NCI-H1694 treated with DMSO at 0.1 percent for 48 hours (cell line): ENCODE data around the gene IGF2BP3.
A peak's percentile ranks its signal among the peaks of the same experiment; 100 is the strongest.

ENCODE experiments used
- DNase-seq: peaks from one replicate; lab custom pipeline; 2025; lab: John Stamatoyannopoulos, UW

Gene IGF2BP3

DNA sequence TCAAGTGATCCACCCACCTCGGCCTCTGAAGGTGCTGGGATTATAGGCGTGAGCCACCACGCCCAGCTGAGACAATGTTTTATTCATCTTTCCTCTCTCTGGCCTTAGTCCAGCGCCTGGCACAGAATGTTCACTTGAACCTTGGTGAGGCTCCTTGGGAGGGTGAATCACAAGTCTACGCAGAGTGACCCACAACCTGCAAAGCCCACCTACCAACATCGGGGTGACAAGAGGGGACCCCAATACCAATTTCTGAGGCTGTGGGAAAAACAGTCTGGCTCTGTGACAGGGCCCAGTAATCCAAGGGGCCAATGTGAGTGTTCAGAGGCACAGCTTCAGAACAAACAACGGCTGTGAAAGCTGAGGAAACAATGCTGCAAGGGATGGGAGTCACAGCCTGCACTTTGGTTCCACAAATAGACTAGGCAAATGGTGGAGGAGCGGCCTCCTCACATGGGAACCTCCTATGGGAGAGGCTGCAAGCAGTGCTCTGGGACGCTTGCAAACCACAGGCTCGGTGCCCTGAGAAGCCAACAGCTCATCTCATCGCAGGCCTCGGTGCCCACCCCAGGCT is 176.7 kb downstream of the IGF2BP3 start:
- DNase-seq = no peak

DNA sequence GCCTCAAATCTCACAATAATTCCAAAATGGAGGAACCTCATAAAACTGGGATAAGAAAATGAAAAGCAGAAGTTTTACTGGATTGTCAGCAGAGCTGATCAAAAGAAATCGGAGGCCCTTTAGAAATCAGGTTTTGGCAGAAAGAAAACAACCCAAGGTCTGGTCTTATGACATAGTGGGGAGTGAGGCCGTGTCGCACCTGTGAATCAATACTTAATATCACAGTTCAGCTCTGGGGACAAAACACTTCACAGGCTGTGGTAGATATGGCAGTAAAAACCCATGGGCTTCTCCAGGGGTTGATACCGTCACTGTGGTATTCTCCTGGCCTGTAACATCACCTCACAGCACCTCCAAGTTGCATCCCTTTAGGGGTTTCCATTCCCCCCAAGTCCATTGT is 177.7 kb downstream of the IGF2BP3 start:
- no peak for DNase-seq

- DNase-seq = no peak
Observed at GRCh38 chr7:23291957-23292560, 178.2 kb downstream of the IGF2BP3 start.

DNA sequence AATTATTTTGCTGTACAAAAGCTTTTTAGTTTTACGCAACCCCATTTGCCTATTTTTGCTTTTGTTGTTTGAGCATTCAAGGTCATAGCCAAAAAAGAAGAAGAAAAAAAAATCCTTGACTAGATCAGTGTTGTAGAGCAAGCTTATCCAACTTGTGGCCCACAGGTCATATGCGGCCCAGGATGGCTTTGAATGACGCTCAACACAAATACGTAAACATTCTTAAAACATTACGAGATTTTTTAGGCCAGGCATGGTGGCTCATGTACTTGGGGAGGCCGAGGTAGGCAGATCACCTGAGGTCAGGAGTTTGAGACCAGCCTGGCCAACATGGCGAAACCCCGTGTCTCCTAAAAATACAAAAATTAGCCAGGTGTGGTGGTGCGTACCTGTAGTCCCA is 179.3 kb downstream of the IGF2BP3 start:
- DNase-seq = no peak

DNA sequence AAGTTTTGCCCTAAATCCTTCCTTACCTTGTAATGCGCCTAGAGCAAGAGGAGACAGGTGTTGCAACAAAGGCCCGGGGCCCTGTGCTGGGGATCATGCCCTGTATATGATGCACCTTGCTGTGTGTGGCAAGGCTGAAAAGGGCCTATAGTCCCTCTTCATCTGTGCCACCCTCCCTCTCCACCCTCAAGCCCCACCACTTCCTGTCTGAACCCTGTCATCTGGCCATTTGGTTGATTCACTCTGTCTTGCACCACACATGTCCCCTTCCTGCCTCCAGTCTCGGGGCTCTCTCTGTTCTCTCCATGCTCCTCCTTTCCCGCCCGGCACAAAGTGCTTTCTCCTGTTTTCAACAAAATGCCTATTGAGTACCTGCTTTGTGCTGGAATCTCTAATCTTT is 182.7 kb downstream of the IGF2BP3 start:
- DNase-seq = no peak

- DNase-seq = no peak
Observed at GRCh38 chr7:23285657-23286646, 184.3 kb downstream of the IGF2BP3 start.

DNA sequence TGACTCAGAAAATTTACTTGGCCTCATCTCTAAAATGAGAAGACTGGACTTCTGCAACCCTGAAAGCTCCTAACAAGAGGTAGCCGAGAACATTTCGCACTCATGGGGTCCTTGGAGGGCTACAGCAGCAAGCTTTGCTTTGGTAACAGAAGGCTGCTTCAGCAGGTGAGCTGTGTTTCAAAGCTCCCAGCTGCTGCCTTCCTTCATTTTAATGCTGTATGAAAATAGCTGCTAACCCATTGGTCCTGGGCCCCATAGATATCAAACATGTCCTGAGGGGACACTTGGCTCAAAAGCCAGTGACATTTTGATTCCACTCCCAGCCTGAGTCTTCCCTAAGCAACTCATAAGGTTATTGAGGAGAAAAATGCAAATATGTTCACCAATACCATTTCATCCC is 185.4 kb downstream of the IGF2BP3 start:
- DNase-seq = no peak

DNA sequence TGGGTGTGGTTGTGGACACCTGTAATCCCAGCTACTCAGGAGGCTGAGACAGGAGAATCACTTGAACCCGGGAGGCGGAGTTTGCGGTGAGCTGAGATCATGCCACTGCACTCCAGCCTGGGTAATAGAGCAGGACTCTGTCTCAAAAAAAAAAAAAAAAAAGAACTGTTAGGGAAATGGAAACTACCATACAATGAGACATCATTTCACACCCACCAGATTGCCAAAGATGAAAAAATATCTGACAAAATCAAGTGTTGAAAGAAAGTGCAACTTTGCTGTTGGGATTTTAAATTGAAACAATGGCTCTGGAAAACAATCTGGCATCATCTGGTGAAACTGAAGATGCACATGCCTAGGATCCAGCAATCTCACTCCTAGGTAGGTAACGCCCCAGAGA is 187.2 kb downstream of the IGF2BP3 start:
- no peak for DNase-seq

DNA sequence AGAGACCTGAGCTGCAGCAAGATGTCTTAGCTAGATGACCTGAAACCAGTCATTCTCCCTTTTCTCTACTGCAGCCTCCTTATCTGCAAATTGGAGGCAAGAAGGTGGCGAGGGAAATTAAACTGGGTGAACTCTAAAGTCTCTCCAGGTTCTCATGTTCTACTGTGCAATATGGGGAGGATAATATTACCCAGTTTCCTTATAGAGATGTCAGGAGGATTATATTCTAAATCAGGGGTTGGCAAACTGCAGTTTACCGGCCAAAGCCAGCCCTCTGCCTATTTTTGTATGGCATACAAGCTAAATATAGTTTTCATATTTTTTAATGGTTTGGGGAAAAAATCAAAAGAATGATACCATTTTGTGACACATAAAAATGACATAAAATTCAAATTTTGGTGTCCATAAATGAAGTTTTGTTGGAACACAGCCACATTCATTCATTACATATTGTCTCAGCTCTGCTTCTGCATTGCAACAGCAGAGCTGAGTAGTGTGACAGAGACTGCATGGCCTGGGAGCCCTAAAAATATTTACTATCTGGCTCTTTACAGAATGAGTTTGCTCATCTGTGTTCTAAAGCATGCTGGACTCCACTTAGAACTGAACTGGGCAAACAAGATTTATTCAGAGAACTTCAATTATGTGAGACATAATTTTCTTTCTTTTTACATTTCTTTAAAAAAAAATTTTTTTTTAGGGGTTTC is 190.3 kb downstream of the IGF2BP3 start:
- DNase-seq = no peak

- DNase-seq = peak; percentile 73
Observed at GRCh38 chr7:23277359-23277989, 192.8 kb downstream of the IGF2BP3 start.

GRCh38 chr7:23276947-23277346 is 193.3 kb downstream of the IGF2BP3 start:
- DNase-seq = no peak

DNA sequence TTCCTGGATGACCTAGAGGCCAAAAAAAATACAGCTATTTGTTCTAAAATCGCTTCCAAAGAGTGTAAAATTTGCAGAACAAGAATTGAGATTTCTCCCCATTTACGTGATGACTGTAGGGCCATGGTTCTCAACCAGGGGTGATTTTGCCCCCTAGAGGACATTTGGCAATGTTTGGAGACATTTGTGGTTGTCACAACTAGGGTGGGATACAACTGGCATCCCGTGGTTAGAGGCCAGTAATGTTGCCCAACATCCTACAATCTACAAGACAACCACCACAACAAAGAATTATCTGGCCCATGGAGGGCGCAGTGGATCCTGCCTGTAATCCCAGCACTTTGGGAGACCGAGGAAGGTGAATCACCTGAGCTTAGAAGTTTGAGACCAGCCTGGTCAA is 193.9 kb downstream of the IGF2BP3 start:
- DNase-seq = no peak

GRCh38 chr7:23275912-23276311 is 194.4 kb downstream of the IGF2BP3 start:
- DNase-seq = no peak

GRCh38 chr7:23273141-23273599 is 197.1 kb downstream of the IGF2BP3 start:
- peak; percentile 86 for DNase-seq

GRCh38 chr7:23272275-23272674 is 198.0 kb downstream of the IGF2BP3 start:
- no peak for DNase-seq

- DNase-seq = no peak
Observed at GRCh38 chr7:23268746-23269145, 201.5 kb downstream of the IGF2BP3 start.

DNA sequence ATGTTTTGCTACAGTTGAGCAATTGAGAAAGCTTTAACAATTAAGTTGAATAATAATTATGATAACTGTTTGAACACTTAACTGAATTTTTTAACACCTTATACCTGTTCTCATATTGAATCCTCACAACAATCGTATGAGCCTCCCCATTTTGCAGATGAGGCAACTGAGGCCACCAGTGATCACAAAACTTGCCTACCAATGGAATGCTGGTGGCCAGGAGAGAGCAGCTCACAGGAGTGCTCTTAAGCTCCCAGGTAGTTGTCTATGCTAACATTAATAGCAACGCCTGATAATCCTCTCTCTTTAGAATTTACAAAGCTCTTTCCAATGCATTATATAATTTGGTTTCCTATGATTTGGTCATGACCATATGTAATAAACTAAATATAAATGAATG is 202.1 kb downstream of the IGF2BP3 start:
- DNase-seq = no peak

DNA sequence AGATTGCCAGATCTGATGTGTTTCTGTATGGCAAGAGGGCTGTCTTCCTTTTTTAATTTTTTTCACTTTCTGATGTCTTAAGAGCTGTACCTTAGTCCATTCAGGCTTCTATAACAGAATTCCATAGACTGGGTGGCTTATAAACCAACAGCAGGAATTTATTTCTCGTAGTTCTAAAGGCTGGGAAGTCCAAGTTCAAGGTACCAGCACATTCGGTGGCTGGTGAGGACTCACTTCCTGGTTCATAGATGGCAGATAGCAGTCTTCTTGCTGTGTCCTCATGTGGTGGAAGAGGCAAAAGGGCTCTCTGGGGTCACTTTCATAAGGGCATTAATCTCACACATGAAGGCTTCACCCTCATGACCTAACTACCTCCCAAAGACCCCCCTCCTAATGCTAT is 202.9 kb downstream of the IGF2BP3 start:
- DNase-seq = no peak

- no peak for DNase-seq
Observed at GRCh38 chr7:23266918-23267317, 203.4 kb downstream of the IGF2BP3 start.

DNA sequence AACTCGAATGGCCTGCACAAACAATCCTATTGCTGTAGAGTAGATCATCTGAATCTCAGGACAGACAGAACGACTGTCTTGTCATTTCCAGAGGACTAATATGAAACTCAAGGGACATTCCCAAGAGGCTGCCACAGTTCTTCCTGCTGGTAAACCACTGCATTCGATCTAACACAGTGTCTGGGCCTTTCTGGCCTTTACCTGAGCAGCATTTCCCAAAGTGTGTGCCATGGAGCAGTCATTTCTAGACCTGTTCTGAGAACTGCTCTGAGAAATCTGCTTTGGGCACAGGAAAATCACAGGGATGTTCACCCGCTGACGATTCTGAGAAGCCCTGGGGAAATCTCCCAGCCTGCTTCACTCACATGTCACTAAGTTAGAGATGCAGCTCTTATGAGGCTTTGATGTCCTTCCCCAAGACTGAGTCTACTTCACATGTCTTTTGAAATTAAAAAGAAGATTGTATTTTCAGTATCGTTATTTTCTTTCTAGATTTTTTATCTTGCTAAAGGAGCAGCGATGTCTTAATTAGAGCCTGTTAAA is 205.3 kb downstream of the IGF2BP3 start:
- no peak for DNase-seq

DNA sequence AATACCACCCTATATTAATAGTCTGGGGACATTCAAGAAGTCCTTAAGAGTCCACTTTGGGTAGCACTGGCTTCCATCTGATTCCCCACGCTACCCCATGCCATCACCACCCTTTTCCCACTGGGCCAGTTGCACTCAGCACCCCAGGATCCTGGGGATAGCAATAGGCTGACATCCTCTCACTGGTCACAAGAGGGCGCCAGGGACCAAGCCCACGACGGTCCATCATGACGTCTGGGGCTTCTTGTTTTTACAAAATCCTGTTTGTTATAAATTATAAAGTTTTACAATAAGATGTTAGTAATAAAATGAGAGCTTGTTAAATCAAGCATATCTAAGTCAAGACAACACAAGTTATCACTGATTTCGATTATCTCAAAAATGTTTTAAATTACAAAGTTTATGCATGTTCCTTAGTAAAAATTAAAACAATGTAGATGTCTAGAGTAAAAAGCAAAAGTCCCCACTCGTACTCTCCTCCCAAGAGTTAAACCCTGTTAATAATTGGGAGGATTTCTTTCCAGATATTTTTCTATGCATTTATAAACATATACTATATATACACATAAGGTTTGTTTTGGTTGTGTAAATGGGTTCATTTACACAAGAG is 208.3 kb downstream of the IGF2BP3 start:
- DNase-seq = peak; percentile 24
